Panc1 (cell line): ENCODE measurements around the gene PIGC. TPM values are rescaled to one million over a fixed set of nuclear protein-coding genes. Genes with fewer than 3 reads are reported as not detected.

Experiments used
- ATAC-seq: fragments of 200-7000 bp; cut with Tn5 transposase; 2 replicates; pipeline ENCODE4 v1.9.1; 2020; ENCODE audit warnings: mild to moderate bottlenecking, moderate library complexity
- BruUV-seq: library from RNA; stranded (reverse); fragments of 400-500 nt; replicated peaks from 2 replicates; lab custom pipeline; 2021; lab: Mats Ljungman, UMichigan
- CTCF ChIA-PET: fragments of 300-600 bp; sonication (Branson Sonifier 250); formaldehyde crosslinking; loops from one replicate; lab custom pipeline; 2022; ENCODE audit warnings: antibody characterized with exemption; lab: Charles Lee
- POLR2A ChIA-PET: fragments of 300-600 bp; sonication (Branson Sonifier 250); formaldehyde crosslinking; loops from one replicate; lab custom pipeline; 2022; ENCODE audit warnings: antibody characterized with exemption; lab: Charles Lee
- DNase-seq: peaks from one replicate; pipeline ENCODE4 v3.0.0-alpha.2; 2010; ENCODE audit warnings: low read depth, low spot score
- H3K27ac ChIP-seq: 2 replicates; pipeline ENCODE4 v1.5.1; 2011; ENCODE audit warnings: mild to moderate bottlenecking, low read length, inconsistent platforms
- H3K27me3 ChIP-seq: fragments of 200-500 bp; sonication (Bioruptor generic); 2 replicates; pipeline ENCODE4 v1.6.0; 2014; ENCODE audit warnings: low read length, inconsistent platforms; ENCODE audit not compliant: control insufficient read depth, insufficient read depth
- H3K36me3 ChIP-seq: fragments of 200-500 bp; sonication (Bioruptor generic); 2 replicates; pipeline ENCODE4 v1.5.1; 2014; ENCODE audit warnings: inconsistent platforms, mild to moderate bottlenecking, low read length, moderate library complexity; ENCODE audit not compliant: control insufficient read depth, insufficient read depth
- H3K4me1 ChIP-seq: 2 replicates; pipeline ENCODE4 v1.5.1; 2011; ENCODE audit warnings: inconsistent platforms, mild to moderate bottlenecking, low read length, moderate library complexity; ENCODE audit not compliant: control insufficient read depth, insufficient read depth
- H3K4me3 ChIP-seq, 2 experiments: 2 replicates each; pipeline ENCODE4 v1.5.1; 2011 to 2012; ENCODE audit warnings: low read depth in 2 of 2, low read length in 2 of 2, mild to moderate bottlenecking in 2 of 2, inconsistent platforms in 1 of 2, moderate library complexity in 1 of 2
- H3K9me3 ChIP-seq: fragments of 200-500 bp; sonication (Bioruptor generic); 2 replicates; pipeline ENCODE4 v1.5.1; 2014; ENCODE audit warnings: low read depth, mild to moderate bottlenecking, inconsistent platforms, low read length, moderate library complexity; ENCODE audit not compliant: control insufficient read depth, insufficient read depth
- CTCF ChIP-seq: fragments of 450-650 bp; IDR thresholded peaks from 2 replicates; pipeline ENCODE4 v1.5.1; 2017; ENCODE audit warnings: mild to moderate bottlenecking
- POLR2AphosphoS5 ChIP-seq: IDR thresholded peaks from 2 replicates; pipeline ENCODE4 v1.6.1; 2012; ENCODE audit warnings: mild to moderate bottlenecking, low read depth, low read length, moderate library complexity
- REST ChIP-seq, 2 experiments: IDR thresholded peaks; 2 replicates each; pipeline ENCODE4 v1.6.1; 2011 to 2012; ENCODE audit warnings: low read depth in 2 of 2, control low read depth in 1 of 2, low read length in 1 of 2, mild to moderate bottlenecking in 1 of 2, moderate library complexity in 1 of 2; ENCODE audit not compliant: insufficient read depth in 1 of 2
- SIN3A ChIP-seq: IDR thresholded peaks from 2 replicates; pipeline ENCODE4 v1.6.1; 2012; ENCODE audit warnings: low read depth, mild to moderate bottlenecking, low read length, moderate library complexity, borderline replicate concordance; ENCODE audit not compliant: insufficient read depth
- TCF7L2 ChIP-seq: IDR thresholded peaks from 2 replicates; pipeline ENCODE4 v1.6.1; 2011; ENCODE audit warnings: mild to moderate bottlenecking, low read depth, low read length, inconsistent platforms
- in situ Hi-C: cut with HindIII; loops from 2 replicates; pipeline ENCODE4 v1.10.0; 2016; ENCODE audit warnings: low sequenced_read_pairs, low pct_unique_long_range_greater_than_20kb
- intact Hi-C: fragments of 100-400 bp; cut with micrococcal nuclease; formaldehyde crosslinking; loops from one replicate; pipeline ENCODE4 v1.10.0; 2022; ENCODE audit not compliant: unreplicated experiment
- total RNA-seq: library from RNA; stranded (reverse); gene quantifications from one replicate; pipeline ENCODE4 v1.2.1, GENCODE V29; 2021; ENCODE audit not compliant: unreplicated experiment

PIGC gene
- total RNA-seq, 1 experiment from 2014 or later = 23.6 TPM

- H3K4me1 ChIP-seq = no peaks in the 10 kb centered on the region
- H3K4me3 ChIP-seq = no peak overlapping the region
- no peaks in the 10 kb centered on the region for H3K9me3 ChIP-seq
- H3K27me3 ChIP-seq = no peaks in the 10 kb centered on the region
- no peak for DNase-seq
- no TSS peak for BruUV-seq
- intact Hi-C loops (no loop called here), in situ Hi-C loops (no loop called here)
- no peak for ATAC-seq
- ChIA-PET POLR2A (interaction anchor here (0.6 to 0.7 kb wide), 2 partner anchors 192 to 335 kb away, joined by 4 to 14 read pairs; no protein-coding TSS in a partner anchor), CTCF (no interaction called here)
- peak overlapping the region; percentile 24; the same call in 1 of the 2 replicates for H3K27ac ChIP-seq
- TF ChIP-seq POLR2AphosphoS5 (no peak), TCF7L2 (no peak), CTCF (no peak), REST (IDR thresholded peaks at IDR 0.05; ENCODE audit: insufficient read depth in 1 of 2, low read depth in 2 of 2, low read length in 1 of 2) (no peak), SIN3A (no peak)
- H3K36me3 ChIP-seq = no peaks in the 10 kb centered on the region
Measured at GRCh38 chr1:172411791-172412338, 32.0 kb downstream of the PIGC start.

GRCh38 chr1:172410027-172410426 is 33.8 kb downstream of the PIGC start:
- ATAC-seq (no peak), DNase-seq (no peak)
- H3K36me3 ChIP-seq = no peaks in the 10 kb centered on the region
- no peaks in the 10 kb centered on the region for H3K4me1 ChIP-seq
- no peaks in the 10 kb centered on the region for H3K9me3 ChIP-seq
- TF ChIP-seq SIN3A (no peak), POLR2AphosphoS5 (no peak), REST (IDR thresholded peaks at IDR 0.05; ENCODE audit: insufficient read depth in 1 of 2, low read depth in 2 of 2, low read length in 1 of 2) (no peak), TCF7L2 (no peak), CTCF (no peak)
- H3K27ac ChIP-seq = no peak overlapping the region
- H3K27me3 ChIP-seq = no peaks in the 10 kb centered on the region
- POLR2A ChIA-PET = no interaction called here
- intact Hi-C loops = no loop called here
- no peak overlapping the region for H3K4me3 ChIP-seq
- in situ Hi-C loops = no loop called here
- no TSS peak for BruUV-seq
- CTCF ChIA-PET = no interaction called here
